H9 (cell line): ENCODE data around the gene KRT13. TPM values are rescaled to one million over a fixed set of nuclear protein-coding genes. Genes with fewer than 3 reads are reported as not detected.

Experiments
- DNase-seq: peaks from one replicate; pipeline ENCODE4 v3.0.0-alpha.2; 2017
- H2AFZ ChIP-seq: one replicate; pipeline ENCODE4 v1.6.1; 2013; ENCODE audit warnings: mild to moderate bottlenecking, low read length, control low read depth, moderate library complexity
- H2AK5ac ChIP-seq: 2 replicates; pipeline ENCODE4 v1.6.1; 2013; ENCODE audit warnings: low read length, control low read depth, mixed read lengths; ENCODE audit not compliant: insufficient read length
- H2BK120ac ChIP-seq: one replicate; pipeline ENCODE4 v1.6.1; 2013; ENCODE audit warnings: low read depth, mild to moderate bottlenecking, low read length, control low read depth, inconsistent platforms; ENCODE audit not compliant: poor library complexity, severe bottlenecking
- H2BK12ac ChIP-seq: 2 replicates; pipeline ENCODE4 v1.6.1; 2013; ENCODE audit warnings: low read length, control low read depth, mixed read lengths, low read depth; ENCODE audit not compliant: insufficient read length
- H2BK15ac ChIP-seq: 2 replicates; pipeline ENCODE4 v1.6.1; 2013; ENCODE audit warnings: low read depth, low read length, control low read depth
- H2BK20ac ChIP-seq: one replicate; pipeline ENCODE4 v1.6.1; 2013; ENCODE audit warnings: low read depth, mild to moderate bottlenecking, low read length, control low read depth, inconsistent platforms; ENCODE audit not compliant: poor library complexity, severe bottlenecking
- H2BK5ac ChIP-seq: 2 replicates; pipeline ENCODE4 v1.6.1; 2013; ENCODE audit warnings: low read length, control low read depth, mixed read lengths; ENCODE audit not compliant: insufficient read length
- H3K14ac ChIP-seq: 2 replicates; pipeline ENCODE4 v1.6.1; 2013; ENCODE audit warnings: low read length, control low read depth; ENCODE audit not compliant: insufficient read depth
- H3K18ac ChIP-seq: 2 replicates; pipeline ENCODE4 v1.6.1; 2013; ENCODE audit warnings: low read depth, mild to moderate bottlenecking, mixed read lengths, low read length, control low read depth; ENCODE audit not compliant: insufficient read length
- H3K23ac ChIP-seq: 2 replicates; pipeline ENCODE4 v1.6.1; 2013; ENCODE audit warnings: low read length, control low read depth, mixed read lengths, low read depth; ENCODE audit not compliant: insufficient read length
- H3K23me2 ChIP-seq: 2 replicates; pipeline ENCODE4 v1.6.1; 2013; ENCODE audit warnings: low read depth, mild to moderate bottlenecking, mixed read lengths, low read length, control low read depth; ENCODE audit not compliant: insufficient read length, poor library complexity, severe bottlenecking
- H3K27ac ChIP-seq: 2 replicates; pipeline ENCODE4 v1.5.1; 2013; ENCODE audit warnings: low read length, control low read depth, mixed read lengths, low read depth; ENCODE audit not compliant: insufficient read length
- H3K27me3 ChIP-seq: 2 replicates; pipeline ENCODE4 v1.6.1; 2013; ENCODE audit warnings: low read length, control low read depth, inconsistent platforms; ENCODE audit not compliant: insufficient read depth
- H3K4ac ChIP-seq: 2 replicates; pipeline ENCODE4 v1.6.1; 2013; ENCODE audit warnings: low read depth, mild to moderate bottlenecking, control low read depth, inconsistent platforms, low read length, moderate library complexity
- H3K4me1 ChIP-seq: 2 replicates; pipeline ENCODE4 v1.6.1; 2013; ENCODE audit warnings: low read length, control low read depth, inconsistent platforms; ENCODE audit not compliant: insufficient read depth
- H3K4me2 ChIP-seq: 2 replicates; pipeline ENCODE4 v1.6.1; 2013; ENCODE audit warnings: low read length, control low read depth, mixed read lengths; ENCODE audit not compliant: insufficient read length, insufficient read depth
- H3K56ac ChIP-seq: 2 replicates; pipeline ENCODE4 v1.6.1; 2013; ENCODE audit warnings: low read depth, mild to moderate bottlenecking, mixed read lengths, low read length, control low read depth; ENCODE audit not compliant: insufficient read length
- H3K79me1 ChIP-seq: 2 replicates; pipeline ENCODE4 v1.6.1; 2013; ENCODE audit warnings: low read depth, mild to moderate bottlenecking, moderate library complexity, low read length, control low read depth, inconsistent platforms; ENCODE audit not compliant: insufficient read depth, poor library complexity, severe bottlenecking
- H3K79me2 ChIP-seq: 2 replicates; pipeline ENCODE4 v1.6.1; 2013; ENCODE audit warnings: low read length, control low read depth, inconsistent platforms; ENCODE audit not compliant: insufficient read depth
- H3K9ac ChIP-seq: 2 replicates; pipeline ENCODE4 v1.6.1; 2013; ENCODE audit warnings: low read length, control low read depth, mixed read lengths; ENCODE audit not compliant: insufficient read length; ENCODE audit errors: extremely low read depth
- H3K9me3 ChIP-seq: one replicate; pipeline ENCODE4 v1.6.1; 2013; ENCODE audit warnings: low read depth, low read length, inconsistent platforms; ENCODE audit not compliant: control insufficient read depth
- H3T11ph ChIP-seq: one replicate; pipeline ENCODE4 v1.6.1; 2013; ENCODE audit warnings: mild to moderate bottlenecking, low read length, control low read depth, inconsistent platforms
- H4K20me1 ChIP-seq: one replicate; pipeline ENCODE4 v1.6.1; 2013; ENCODE audit not compliant: control insufficient read depth, insufficient read length, insufficient read depth
- H4K5ac ChIP-seq: 2 replicates; pipeline ENCODE4 v1.6.1; 2013; ENCODE audit warnings: low read depth, mild to moderate bottlenecking, mixed read lengths, low read length, control low read depth; ENCODE audit not compliant: insufficient read length
- H4K8ac ChIP-seq: replicated peaks from 2 replicates; pipeline ENCODE4 v1.6.1; 2013; ENCODE audit warnings: low read length, control low read depth, mixed read lengths, low read depth; ENCODE audit not compliant: insufficient read length
- H4K91ac ChIP-seq: 2 replicates; pipeline ENCODE4 v1.6.1; 2013; ENCODE audit warnings: low read depth, mild to moderate bottlenecking, moderate library complexity, mixed read lengths, low read length, control low read depth; ENCODE audit not compliant: insufficient read length
- H3K27ac Mint-ChIP-seq, 3 experiments: 2 replicates in 2 of 3; 3 replicates in 1 of 3; pipeline ENCODE4 v1.8.0; 2020 to 2021; ENCODE audit warnings: mixed read lengths in 3 of 3, mild to moderate bottlenecking in 1 of 3, moderate library complexity in 1 of 3
- H3K27me3 Mint-ChIP-seq: 2 replicates; pipeline ENCODE4 v1.8.0; 2021; ENCODE audit warnings: low read depth, mild to moderate bottlenecking, moderate library complexity, mixed read lengths
- H3K36me3 Mint-ChIP-seq, 3 experiments: 2 replicates in 2 of 3; 3 replicates in 1 of 3; pipeline ENCODE4 v1.8.0; 2020 to 2021; ENCODE audit warnings: low read depth in 3 of 3, mixed read lengths in 3 of 3; ENCODE audit not compliant: insufficient read depth in 1 of 3
- H3K4me1 Mint-ChIP-seq, 2 experiments: 2 replicates each; pipeline ENCODE4 v1.8.0; 2020; ENCODE audit warnings: mixed read lengths in 2 of 2
- H3K4me3 Mint-ChIP-seq, 2 experiments: 2 replicates in 1 of 2; 3 replicates in 1 of 2; pipeline ENCODE4 v1.8.0; 2020 to 2021; ENCODE audit warnings: mild to moderate bottlenecking in 2 of 2, mixed read lengths in 2 of 2, moderate library complexity in 1 of 2
- H3K9me3 Mint-ChIP-seq, 2 experiments: 2 replicates in 1 of 2; 3 replicates in 1 of 2; pipeline ENCODE4 v1.8.0; 2020; ENCODE audit warnings: mild to moderate bottlenecking in 2 of 2, mixed read lengths in 2 of 2, moderate library complexity in 1 of 2
- WGBS: extraction: QIAGEN DNeasy Blood & Tissue Kit; methylation state at CpG from one replicate; pipeline ENCODE4 v1.1.7; 2013; ENCODE audit warnings: missing lambda C conversion rate, low lambda C conversion rate, mixed read lengths; ENCODE audit not compliant: insufficient read length; ENCODE audit errors: extremely low coverage; 5-methylcytosine and 5-hydroxymethylcytosine counted together
- total RNA-seq: library from RNA; stranded (reverse); gene quantifications from 2 replicates; pipeline ENCODE4 v1.2.1, GENCODE V29; 2021
- TF ChIP-seq, protein P1 (sequence below): fragments of 200-600 bp; sonication (generic); conservative IDR thresholded peaks from 3 replicates; pipeline ENCODE4 v1.8.0; 2021; ENCODE audit warnings: antibody characterized with exemption, mild to moderate bottlenecking

The KRT13 gene
- total RNA-seq, 1 experiment from 2014 or later, result not detected

DNA sequence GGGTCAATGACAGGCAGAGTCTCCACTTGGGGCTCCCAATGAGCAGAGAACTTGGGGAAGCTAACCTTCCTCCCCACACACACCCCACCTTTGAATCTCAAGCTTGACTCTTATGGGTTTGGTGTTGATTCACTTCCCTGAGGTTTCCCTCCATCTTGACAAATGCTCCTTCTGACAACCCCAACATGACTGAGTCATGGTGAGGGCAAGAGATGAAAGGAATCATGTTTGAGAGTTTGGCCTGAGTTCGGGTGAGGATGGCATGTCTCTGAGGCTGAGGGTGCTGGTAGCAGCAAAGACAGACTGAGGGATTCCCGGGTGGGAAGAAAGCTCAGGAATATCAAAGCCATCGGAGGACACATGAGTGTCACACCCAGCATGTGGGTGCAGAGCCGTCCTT lies 47.8 kb upstream of the KRT13 start:
- no peak overlapping the region for H4K8ac ChIP-seq
- Mint-ChIP-seq H3K27ac (no peak overlapping the region; a peak in 1 of 7 replicates), H3K4me3 (no peak overlapping the region), H3K9me3 (no peaks in the 10 kb centered on the region), H3K27me3 (peaks cover 14% of the 10 kb centered on the region), H3K36me3 (no peaks in the 10 kb centered on the region), H3K4me1 (peaks cover 15 to 23% of the 10 kb centered on the region in 2 experiments)
- H3K9ac ChIP-seq, result no peak overlapping the region
- no peak overlapping the region for H3K14ac ChIP-seq
- H2BK5ac ChIP-seq, result no peak overlapping the region
- H3K23me2 ChIP-seq, result no peaks in the 10 kb centered on the region
- H2BK20ac ChIP-seq, result no peak overlapping the region
- no peak overlapping the region for H2BK15ac ChIP-seq
- H4K5ac ChIP-seq, result no peak overlapping the region
- H3K79me2 ChIP-seq, result no peaks in the 10 kb centered on the region
- TF ChIP-seq, protein P1, sequence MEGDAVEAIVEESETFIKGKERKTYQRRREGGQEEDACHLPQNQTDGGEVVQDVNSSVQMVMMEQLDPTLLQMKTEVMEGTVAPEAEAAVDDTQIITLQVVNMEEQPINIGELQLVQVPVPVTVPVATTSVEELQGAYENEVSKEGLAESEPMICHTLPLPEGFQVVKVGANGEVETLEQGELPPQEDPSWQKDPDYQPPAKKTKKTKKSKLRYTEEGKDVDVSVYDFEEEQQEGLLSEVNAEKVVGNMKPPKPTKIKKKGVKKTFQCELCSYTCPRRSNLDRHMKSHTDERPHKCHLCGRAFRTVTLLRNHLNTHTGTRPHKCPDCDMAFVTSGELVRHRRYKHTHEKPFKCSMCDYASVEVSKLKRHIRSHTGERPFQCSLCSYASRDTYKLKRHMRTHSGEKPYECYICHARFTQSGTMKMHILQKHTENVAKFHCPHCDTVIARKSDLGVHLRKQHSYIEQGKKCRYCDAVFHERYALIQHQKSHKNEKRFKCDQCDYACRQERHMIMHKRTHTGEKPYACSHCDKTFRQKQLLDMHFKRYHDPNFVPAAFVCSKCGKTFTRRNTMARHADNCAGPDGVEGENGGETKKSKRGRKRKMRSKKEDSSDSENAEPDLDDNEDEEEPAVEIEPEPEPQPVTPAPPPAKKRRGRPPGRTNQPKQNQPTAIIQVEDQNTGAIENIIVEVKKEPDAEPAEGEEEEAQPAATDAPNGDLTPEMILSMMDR, result no peak
- H3K23ac ChIP-seq, result no peak overlapping the region
- H3T11ph ChIP-seq, result no peak overlapping the region
- H2BK12ac ChIP-seq, result no peak overlapping the region
- no peak overlapping the region for H3K4me2 ChIP-seq
- H3K56ac ChIP-seq, result no peak overlapping the region
- H3K79me1 ChIP-seq, result no peaks in the 10 kb centered on the region
- H3K4me1 ChIP-seq, result no peaks in the 10 kb centered on the region
- H2AFZ ChIP-seq, result no peak overlapping the region
- WGBS, result no CpG with 5 or more reads among the region's 4 CpGs
- H3K4ac ChIP-seq, result no peak overlapping the region
- no peaks in the 10 kb centered on the region for H3K27me3 ChIP-seq
- H3K9me3 ChIP-seq, result no peaks in the 10 kb centered on the region
- no peak overlapping the region for H3K18ac ChIP-seq
- no peak overlapping the region for H2AK5ac ChIP-seq
- H4K91ac ChIP-seq, result no peak overlapping the region
- no peak overlapping the region for H2BK120ac ChIP-seq
- H3K27ac ChIP-seq, result no peak overlapping the region
- DNase-seq, result no peak
- H4K20me1 ChIP-seq, result no peaks in the 10 kb centered on the region
